Choroid plexus epithelial cell (primary cell): ENCODE measurements around the gene MAP2K5.

Experiments
- DNase-seq: peaks from one replicate; pipeline ENCODE4 v3.0.0-alpha.2; 2010; ENCODE audit warnings: low read depth
- H3K4me3 ChIP-seq: 2 replicates; pipeline ENCODE4 v1.5.1; 2011; ENCODE audit warnings: low read depth, mild to moderate bottlenecking, control low read depth, low read length, moderate library complexity
- CTCF ChIP-seq: conservative IDR thresholded peaks from 2 replicates; pipeline ENCODE4 v1.5.1; 2011; ENCODE audit warnings: low read depth, mild to moderate bottlenecking, control low read depth, inconsistent platforms, low read length, moderate library complexity

MAP2K5 gene

GRCh38 chr15:67548862-67549651 is 6.6 kb downstream of the MAP2K5 start:
- TF ChIP-seq CTCF, result no peak
- DNase-seq, result peak; percentile 58
- no peak overlapping the region for H3K4me3 ChIP-seq

GRCh38 chr15:67549736-67550135 is 7.2 kb downstream of the MAP2K5 start:
- TF ChIP-seq CTCF, result no peak
- no peak for DNase-seq
- H3K4me3 ChIP-seq, result no peak overlapping the region

GRCh38 chr15:67550522-67550921 is 8.0 kb downstream of the MAP2K5 start:
- TF ChIP-seq CTCF, result no peak
- H3K4me3 ChIP-seq, result no peak overlapping the region
- DNase-seq, result peak; percentile 48

- no peak for DNase-seq
- no peak overlapping the region for H3K4me3 ChIP-seq
- no peak for TF ChIP-seq CTCF
Observed at GRCh38 chr15:67551207-67551743, 8.8 kb downstream of the MAP2K5 start.

GRCh38 chr15:67554580-67554979 is 12.1 kb downstream of the MAP2K5 start:
- no peak for TF ChIP-seq CTCF
- H3K4me3 ChIP-seq, result no peak overlapping the region
- no peak for DNase-seq

GRCh38 chr15:67556976-67557570 is 14.6 kb downstream of the MAP2K5 start:
- TF ChIP-seq CTCF, result no peak
- no peak overlapping the region for H3K4me3 ChIP-seq
- DNase-seq, result no peak
